HuH-7.5 (cell line): ENCODE measurements around the gene NANOS3.

ENCODE experiments used
- DNase-seq: peaks from one replicate; pipeline ENCODE4 v3.0.0; 2011; ENCODE audit warnings: low spot score

NANOS3 gene

DNA sequence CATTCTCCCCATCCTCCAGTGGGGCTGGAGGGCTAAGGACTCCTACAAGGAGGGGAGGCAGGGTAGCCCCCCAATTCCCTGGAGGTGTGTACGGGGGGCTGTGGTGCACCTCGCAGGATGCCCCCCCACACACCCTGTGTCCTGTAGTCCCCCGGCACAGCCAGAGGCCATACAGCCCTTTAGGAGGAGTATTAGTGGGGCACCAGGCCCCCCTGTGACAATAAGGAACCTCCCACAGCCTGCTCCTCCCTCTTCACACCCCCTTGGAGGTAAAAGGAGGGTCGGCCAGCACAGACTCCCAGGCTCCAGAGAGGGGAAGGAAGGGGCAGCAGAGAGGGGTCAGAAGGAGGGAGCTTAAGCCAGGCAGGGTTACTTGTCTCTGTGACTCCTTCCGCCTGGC, at the start of gene NANOS3:
Gene NANOS3 (plus strand): TSS at position 301 of the 400 bp plus-strand sequence. CDS start 115 bp downstream, outside the sequence.
- no peak for DNase-seq

DNA sequence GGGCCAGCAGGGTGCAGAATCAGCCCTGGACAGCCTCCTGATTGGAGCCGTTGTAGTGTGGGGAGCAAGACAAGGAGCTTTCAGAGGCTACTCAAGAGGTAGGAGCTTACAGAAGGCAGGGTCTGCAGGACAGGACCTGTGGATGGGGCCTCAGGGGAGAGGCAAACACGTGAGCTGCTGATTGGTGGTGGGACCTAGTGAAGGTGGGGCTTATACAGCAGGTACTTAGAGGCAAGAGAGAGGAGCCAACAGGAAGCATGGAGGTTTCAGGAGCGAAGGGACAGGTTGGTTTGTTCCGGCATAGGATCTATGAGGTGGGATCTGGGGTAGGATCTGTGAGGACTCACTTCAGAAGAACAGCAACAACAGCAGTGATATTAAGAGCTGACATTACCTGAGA, 49.3 kb upstream of the NANOS3 start:
- no peak for DNase-seq

DNA sequence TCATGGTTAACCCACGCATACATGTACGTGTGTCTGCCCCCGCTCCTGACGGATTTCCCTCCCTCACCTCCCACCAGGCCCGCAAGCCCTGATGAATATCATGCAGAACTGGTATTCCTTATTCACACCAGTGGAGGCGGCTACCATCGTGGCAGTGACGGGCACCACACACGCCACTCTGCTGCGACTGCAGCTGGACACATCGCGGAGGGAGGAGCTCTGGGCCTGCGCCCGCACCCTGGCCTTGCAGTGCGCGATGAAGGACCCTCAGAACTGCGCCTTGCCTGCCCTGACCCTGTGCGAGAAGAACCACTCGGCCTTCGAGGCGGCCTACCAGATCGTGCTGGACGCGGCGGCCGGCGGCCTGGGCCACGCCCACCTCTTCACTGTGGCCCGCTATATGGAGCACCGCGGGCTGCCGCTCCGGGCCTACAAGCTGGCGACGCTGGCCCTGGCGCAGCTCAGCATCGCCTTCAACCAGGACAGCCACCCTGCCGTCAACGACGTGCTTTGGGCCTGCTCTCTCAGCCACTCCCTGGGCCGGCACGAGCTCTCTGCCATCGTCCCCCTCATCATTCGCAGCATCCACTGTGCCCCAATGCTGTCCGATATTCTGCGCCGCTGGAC, 46.7 kb upstream of the NANOS3 start:
- DNase-seq: no peak

DNA sequence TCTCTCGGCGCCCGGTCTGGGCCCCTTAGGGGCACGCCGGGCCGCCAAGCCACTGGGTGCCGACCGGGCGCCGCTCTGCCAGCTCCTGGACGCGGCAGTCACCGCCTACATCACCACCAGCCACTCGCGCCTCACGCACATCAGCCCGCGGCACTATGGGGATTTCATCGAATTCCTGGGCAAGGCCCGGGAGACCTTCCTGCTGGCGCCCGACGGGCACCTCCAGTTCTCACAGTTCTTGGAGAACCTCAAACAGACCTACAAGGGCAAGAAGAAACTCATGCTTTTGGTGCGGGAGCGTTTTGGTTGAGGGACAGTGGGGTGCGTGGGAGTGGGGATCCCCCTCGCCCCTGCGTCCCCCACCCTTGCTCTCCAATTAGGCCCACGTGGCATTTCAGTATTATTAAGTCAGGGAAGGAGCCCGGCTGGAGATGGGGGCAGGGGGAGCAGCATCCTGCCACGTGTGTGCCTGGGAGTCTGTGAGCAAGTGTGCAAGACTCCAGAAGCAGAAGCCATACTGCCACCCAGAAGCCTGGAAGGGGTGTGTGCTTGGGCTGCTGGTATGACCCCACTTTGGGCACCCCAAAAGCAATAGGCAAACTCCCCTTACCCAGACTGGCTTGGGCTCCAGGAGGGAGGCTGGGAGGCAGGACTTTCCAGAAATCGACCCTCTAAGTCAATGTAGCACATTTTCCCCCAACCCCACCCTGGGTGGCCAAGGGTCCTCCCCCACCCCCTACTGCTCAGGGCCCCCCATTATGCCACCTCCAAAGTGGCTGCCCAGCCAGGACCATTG, 46.0 kb upstream of the NANOS3 start:
- DNase-seq: no peak

DNA sequence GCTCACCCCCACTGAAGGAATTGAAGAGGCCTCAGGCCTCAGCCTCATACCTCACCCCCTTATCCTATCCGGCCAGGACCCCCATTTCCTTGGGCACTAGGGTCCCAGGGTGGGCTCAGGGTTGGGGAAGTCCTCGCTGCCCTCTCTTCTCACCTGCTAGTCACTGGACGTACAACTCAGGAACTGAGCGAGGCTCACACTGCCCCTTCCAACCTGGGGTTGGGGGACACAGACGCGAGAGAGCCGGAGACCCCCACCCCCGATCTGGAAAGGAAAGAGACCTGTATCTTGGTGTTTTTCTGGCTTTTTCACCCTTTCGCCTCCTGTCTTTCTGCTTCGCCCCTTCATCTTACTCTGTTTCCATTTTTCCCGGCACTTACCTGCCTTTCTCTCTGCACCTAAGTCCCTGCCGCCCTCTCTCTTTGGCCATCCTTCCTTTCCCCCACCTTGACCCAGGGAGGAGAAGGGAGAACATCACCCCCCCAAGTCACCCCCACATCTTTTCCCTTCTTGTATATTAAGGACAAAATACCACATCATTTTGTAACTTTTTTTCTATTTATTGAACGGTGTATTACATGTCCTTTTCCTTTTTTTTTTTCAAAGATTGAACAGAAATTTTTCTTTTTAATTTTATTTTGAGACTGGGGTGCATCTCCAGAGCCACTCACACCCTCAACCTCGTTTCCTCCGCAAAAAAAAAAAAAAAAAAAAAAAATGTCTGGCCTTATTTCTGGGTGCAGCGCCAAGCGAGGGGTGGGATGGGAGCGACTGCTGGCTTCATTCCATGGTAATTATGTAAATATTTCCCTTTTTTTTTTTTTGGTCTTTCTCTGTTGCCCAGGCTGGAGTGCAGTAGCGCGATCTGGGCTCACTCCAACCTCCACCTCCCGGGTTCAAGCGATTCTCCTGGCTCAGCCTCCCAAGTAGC, 45.1 kb upstream of the NANOS3 start:
- no peak for DNase-seq

DNA sequence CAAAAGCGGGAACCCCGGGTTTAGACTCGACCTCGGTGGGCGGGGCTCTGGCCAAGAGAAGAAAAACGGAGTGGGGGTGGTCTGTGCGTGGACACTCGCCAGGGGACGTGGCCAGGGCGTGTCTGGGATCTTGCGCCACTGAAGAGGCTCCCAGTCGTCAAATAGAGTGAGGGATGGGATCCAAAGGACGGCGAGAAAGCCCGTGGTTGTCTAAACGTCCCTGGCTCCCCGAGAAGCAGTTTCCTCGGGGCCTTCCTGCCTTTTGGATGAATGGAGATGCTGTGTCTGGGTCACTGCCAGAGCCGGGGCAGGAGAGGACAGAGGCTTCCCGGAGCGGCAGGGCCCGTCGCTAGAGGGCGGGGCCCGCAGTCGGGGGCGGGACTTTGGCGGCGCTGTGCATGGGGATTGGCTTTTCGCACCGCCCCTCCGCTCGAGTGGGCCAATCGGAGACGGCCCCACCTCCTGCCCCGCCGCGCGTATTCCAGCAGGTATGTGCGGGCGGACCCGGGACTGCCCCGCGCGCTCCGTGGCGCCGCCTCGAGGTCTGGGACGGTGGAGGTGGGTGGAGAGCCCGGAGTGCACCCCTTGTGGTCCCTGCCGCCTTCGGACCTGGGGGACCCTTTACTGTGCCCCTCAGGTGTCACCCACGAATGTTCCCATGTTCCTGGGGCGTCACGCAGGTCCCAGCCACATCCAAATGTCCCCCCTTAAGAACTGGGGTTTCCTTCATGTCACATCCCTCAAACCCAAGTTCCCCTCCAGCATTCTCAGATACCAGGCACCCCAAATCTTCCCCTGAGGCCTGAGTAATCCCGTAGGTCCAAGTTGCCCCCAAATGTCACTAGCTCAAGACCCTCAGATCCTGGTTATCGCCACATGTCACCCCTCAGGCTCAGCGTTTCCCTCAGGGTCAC, 43.3 kb upstream of the NANOS3 start:
- DNase-seq: peak; percentile 99

GRCh38 chr19:13834244-13835069, 42.5 kb upstream of the NANOS3 start:
- DNase-seq: no peak

DNA sequence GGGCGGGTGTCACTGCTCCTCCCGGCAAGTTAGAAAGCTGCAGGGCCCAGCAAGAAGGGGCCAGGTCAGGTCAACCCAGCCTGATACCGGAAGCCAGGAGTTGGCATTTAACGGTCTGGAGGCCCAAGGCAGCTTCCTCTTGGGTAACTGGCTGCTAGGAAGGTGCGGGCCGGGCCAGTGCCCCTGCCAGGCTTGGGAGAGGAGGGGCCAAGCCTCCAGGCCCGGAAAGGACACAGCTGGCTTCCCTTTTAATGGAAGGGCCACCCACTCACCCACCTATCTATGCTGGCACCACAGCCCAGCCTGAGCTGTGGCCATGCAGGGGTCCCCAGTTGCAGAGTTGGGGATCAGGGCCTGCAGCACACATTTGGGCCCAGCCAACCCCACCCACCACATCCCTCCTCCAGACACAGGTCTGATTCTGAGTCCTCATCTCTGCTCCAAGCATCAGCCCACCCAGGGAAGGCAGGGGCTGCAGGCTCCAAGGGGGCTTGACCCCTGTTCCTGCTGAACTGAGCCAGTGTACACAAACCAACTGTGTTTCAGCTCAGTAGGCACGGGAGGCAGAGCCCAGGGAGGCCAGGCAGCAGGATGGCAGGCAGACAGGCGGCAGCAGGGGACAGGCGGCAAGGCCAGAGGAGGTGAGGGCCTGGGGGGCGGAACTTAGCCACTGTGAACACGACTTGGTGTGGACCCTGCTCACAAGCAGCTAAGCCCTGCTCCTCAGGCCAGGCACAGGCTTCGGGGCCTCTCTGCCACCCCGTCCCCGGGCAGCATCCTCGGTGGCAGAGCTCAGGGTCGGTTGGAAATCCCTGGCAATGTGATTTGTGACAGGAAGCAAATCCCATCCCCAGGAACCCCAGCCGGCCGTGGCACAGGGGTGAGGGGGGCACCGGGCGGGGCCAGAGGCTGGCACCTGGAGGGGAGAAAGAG, 40.9 kb upstream of the NANOS3 start:
- DNase-seq: no peak

GRCh38 chr19:13838435-13839129, 38.4 kb upstream of the NANOS3 start:
- DNase-seq: no peak

DNA sequence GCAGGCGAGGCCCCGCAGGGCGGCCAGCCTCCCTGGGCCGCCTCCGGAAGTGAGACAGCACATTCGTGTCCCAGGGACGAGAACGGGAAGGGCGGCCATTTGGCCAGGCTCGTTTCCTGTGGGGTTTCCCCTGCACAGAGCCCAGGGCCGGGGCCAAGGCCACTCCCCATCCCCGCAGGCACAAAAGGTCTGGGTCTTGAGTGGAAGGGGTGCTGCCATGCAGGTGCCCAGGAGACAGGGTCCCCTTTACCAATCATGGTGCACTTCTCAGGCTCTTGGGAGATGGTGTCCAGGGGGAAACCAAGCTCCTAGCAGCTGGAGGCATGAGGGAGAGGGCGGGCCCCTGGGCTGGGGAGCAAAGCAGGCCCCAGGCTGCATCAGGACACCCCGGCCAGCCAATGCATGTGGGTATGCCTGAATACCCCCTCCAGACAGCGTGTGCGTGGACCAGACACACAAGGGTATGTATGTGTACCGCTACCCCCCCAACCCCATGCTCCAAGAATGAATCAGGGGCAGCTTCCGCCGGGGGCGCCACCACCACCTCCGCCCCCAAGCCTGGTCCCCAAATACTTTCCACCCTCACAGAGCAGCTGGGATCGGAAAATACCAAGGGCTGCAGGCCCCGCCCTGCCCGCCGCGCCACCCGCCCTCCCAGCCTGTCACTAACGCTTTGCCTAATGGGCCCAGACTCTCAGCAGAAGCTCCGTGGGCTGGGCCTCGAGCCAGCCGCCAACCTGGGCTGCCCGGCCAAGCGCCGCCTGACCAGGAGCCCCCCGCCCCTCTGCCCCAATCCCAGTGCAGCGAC, 37.6 kb upstream of the NANOS3 start:
- DNase-seq: no peak

GRCh38 chr19:13839938-13840304, 37.0 kb upstream of the NANOS3 start:
- DNase-seq: no peak

GRCh38 chr19:13840305-13841085, 36.4 kb upstream of the NANOS3 start:
- DNase-seq: no peak

- no peak for DNase-seq
Observed at GRCh38 chr19:13841086-13841961, 35.6 kb upstream of the NANOS3 start.

DNA sequence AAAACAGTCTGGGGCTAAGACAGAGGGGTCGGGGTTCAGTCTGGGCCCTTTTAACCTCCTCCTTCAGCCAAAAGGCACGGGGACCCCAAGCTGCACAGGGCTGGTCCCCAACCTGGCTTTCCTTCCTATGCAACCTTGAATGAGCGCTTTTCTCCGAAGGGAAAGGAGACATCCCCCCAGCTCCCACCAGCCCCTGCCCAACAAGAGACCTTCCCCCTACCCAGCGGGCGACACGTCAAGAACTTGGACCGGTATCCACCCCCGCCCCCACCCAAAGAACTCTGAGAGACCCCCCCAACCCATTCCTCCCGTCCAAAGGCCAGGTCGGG, 35.0 kb upstream of the NANOS3 start:
- DNase-seq: no peak

GRCh38 chr19:13842291-13843103, 34.4 kb upstream of the NANOS3 start:
- DNase-seq: peak; percentile 94
